ENCODE data around the gene ZMYM1. TPM values are rescaled to one million over a fixed set of nuclear protein-coding genes. Genes with fewer than 3 reads are reported as not detected.
"Not testable (repeated sequence)": the region's sequence is repeated elsewhere in the genome, so short reads cannot be mapped to it uniquely, and the experiment has no call there.

ZMYM1 gene
- total RNA-seq, 2 donors from 2014 or later = 12.3 to 15.9 TPM

GRCh38 chr1:35143737-35144508 lies 64.7 kb downstream of the ZMYM1 start:
- intact Hi-C loops (cut with DNase I, micrococcal nuclease) = no loop called here
- no peak for ATAC-seq

GRCh38 chr1:35145892-35146549 lies 66.8 kb downstream of the ZMYM1 start:
- ATAC-seq = peak; percentile 50
- peak in 1 of 2 donors; percentile 21 for DNase-seq

More at GRCh38 chr1:35143737-35144508, 64.7 kb downstream of the ZMYM1 start:
- DNase-seq = no peak

GRCh38 chr1:35151220-35151619 lies 72.0 kb downstream of the ZMYM1 start:
- DNase-seq = no peak
- no peak for ATAC-seq
- intact Hi-C loops (cut with DNase I, micrococcal nuclease) = no loop called here

More at GRCh38 chr1:35145892-35146549, 66.8 kb downstream of the ZMYM1 start:
- intact Hi-C loops (cut with DNase I, micrococcal nuclease) = not testable (repeated sequence)

GRCh38 chr1:35164893-35165292 lies 85.7 kb downstream of the ZMYM1 start:
- ATAC-seq (no peak), DNase-seq (no peak)
- intact Hi-C loops (cut with DNase I, micrococcal nuclease) = no loop called here

Other genes with a start within 250 kb of the ZMYM1 start
- 10 to 100 TPM; 58.8 to 59.4 TPM for gene SMIM12, start 219.6 kb upstream of the ZMYM1 start, total RNA-seq
- gene DLGAP3, start 149.7 kb upstream of the ZMYM1 start, total RNA-seq = under 1 TPM; 0.24 to 0.28 TPM
- gene TMEM35B, start 94.0 kb upstream of the ZMYM1 start, total RNA-seq = 10 to 100 TPM; 16.1 to 16.2 TPM
- gene ZMYM6, start 47.4 kb upstream of the ZMYM1 start, total RNA-seq = 10 to 100 TPM; 19.4 to 21.4 TPM
- 100 to 1,000 TPM; 139 to 170 TPM for gene SFPQ, start 113.8 kb downstream of the ZMYM1 start, total RNA-seq
- gene ZMYM4, start 189.3 kb downstream of the ZMYM1 start, total RNA-seq = 10 to 100 TPM; 27.6 to 31.7 TPM

Data from left colon (tissue), 2 donors.